Measurements from ENCODE around the gene CCDC92. TPM values are rescaled to one million over a fixed set of nuclear protein-coding genes. Genes with fewer than 3 reads are reported as not detected.

CCDC92 gene
- total and polyA plus RNA-seq, 8 donors: 3.5 to 32.6 (median 20.9) TPM

DNA sequence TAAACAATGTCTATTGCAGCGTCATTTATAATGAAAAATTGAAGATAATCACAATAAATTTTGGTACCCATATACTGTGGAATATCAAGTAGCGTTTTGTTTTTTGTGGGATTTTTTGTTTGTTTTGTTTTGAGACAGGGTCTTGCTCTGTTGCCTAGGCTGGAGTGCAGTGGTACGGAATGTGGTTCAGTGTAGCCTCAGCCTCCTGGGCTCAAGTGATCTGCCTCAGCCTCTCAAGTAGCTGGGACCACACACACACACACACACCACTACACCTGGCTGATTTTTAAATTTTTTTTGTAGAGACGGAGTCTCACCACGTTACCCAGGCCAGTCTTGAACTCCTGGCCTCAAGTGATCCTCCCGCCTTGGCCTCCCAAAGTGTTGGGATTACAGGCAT, 6.9 kb upstream of the CCDC92 start:
- H3K9me3 ChIP-seq: no peaks in the 10 kb centered on the region
- no peak overlapping the region for H3K4me3 ChIP-seq
- no peak overlapping the region for H3K27ac ChIP-seq
- no peak for TF ChIP-seq EP300 (IDR thresholded peaks at IDR 0.05)
- TF ChIP-seq, protein P1, sequence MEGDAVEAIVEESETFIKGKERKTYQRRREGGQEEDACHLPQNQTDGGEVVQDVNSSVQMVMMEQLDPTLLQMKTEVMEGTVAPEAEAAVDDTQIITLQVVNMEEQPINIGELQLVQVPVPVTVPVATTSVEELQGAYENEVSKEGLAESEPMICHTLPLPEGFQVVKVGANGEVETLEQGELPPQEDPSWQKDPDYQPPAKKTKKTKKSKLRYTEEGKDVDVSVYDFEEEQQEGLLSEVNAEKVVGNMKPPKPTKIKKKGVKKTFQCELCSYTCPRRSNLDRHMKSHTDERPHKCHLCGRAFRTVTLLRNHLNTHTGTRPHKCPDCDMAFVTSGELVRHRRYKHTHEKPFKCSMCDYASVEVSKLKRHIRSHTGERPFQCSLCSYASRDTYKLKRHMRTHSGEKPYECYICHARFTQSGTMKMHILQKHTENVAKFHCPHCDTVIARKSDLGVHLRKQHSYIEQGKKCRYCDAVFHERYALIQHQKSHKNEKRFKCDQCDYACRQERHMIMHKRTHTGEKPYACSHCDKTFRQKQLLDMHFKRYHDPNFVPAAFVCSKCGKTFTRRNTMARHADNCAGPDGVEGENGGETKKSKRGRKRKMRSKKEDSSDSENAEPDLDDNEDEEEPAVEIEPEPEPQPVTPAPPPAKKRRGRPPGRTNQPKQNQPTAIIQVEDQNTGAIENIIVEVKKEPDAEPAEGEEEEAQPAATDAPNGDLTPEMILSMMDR (IDR thresholded peaks at IDR 0.05): no peak
- no peak for TF ChIP-seq POLR2A (IDR thresholded peaks at IDR 0.05)
- TF ChIP-seq POLR2AphosphoS5 (IDR thresholded peaks at IDR 0.05): no peak
- H3K27me3 ChIP-seq: no peaks in the 10 kb centered on the region
- peaks cover 0 to 29% (median 12%) of the 10 kb centered on the region in 4 donors for H3K36me3 ChIP-seq
- WGBS, 5 donors: 91 to 98% (median 96%) methylated on average over 6 of the region's 6 CpGs
- peaks cover 5 to 29% (median 12%) of the 10 kb centered on the region in 4 donors for H3K4me1 ChIP-seq
- intact Hi-C loops (cut with DNase I; ENCODE audit: low total_unique reads): no loop called here
- no peak for DNase-seq

DNA sequence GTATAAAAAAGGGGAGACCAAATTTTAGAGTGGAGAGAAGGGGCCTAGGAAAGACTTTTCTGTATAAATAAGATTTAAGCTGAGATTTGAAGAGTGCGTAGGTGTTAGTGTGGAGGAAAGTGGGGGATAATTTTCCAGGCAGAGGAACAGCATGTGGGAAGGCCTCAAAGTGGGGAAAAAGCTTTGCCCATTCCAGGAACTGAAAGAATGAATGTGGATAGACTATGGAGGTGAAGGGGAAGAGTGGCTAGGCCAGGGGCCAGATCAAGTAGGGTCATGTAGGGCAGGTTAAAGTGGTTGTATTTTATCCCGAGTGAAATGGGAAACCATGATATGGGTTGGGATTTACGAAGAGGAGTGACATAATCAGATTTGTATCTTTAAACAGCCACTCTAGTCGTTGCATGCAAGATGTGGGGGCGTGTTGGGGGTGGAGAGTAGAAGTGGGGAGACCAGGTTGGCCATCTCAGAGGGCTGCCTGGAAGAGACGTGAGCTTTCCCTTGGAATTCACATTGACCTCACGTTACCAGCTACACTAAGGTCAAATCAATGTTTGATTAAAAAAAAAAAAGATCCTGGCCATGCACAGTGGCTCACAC, 3.7 kb upstream of the CCDC92 start:
- intact Hi-C loops (cut with DNase I; ENCODE audit: low total_unique reads): no loop called here
- Histone ChIP-seq H3K27me3 (no peaks in the 10 kb centered on the region), H3K4me1 (peaks cover 9 to 27% (median 20%) of the 10 kb centered on the region in 4 donors), H3K4me3 (no peak overlapping the region), H3K36me3 (peaks cover 0 to 23% (median 9%) of the 10 kb centered on the region in 4 donors), H3K27ac (no peak overlapping the region), H3K9me3 (no peaks in the 10 kb centered on the region)
- no peak for TF ChIP-seq EP300 (IDR thresholded peaks at IDR 0.05)
- TF ChIP-seq POLR2A (IDR thresholded peaks at IDR 0.05): no peak
- TF ChIP-seq POLR2AphosphoS5 (IDR thresholded peaks at IDR 0.05): no peak
- TF ChIP-seq, protein P1 (IDR thresholded peaks at IDR 0.05): no peak
- 75 to 87% (median 83%) methylated on average over 7 of the region's 7 CpGs for WGBS, 5 donors
- DNase-seq: no peak

DNA sequence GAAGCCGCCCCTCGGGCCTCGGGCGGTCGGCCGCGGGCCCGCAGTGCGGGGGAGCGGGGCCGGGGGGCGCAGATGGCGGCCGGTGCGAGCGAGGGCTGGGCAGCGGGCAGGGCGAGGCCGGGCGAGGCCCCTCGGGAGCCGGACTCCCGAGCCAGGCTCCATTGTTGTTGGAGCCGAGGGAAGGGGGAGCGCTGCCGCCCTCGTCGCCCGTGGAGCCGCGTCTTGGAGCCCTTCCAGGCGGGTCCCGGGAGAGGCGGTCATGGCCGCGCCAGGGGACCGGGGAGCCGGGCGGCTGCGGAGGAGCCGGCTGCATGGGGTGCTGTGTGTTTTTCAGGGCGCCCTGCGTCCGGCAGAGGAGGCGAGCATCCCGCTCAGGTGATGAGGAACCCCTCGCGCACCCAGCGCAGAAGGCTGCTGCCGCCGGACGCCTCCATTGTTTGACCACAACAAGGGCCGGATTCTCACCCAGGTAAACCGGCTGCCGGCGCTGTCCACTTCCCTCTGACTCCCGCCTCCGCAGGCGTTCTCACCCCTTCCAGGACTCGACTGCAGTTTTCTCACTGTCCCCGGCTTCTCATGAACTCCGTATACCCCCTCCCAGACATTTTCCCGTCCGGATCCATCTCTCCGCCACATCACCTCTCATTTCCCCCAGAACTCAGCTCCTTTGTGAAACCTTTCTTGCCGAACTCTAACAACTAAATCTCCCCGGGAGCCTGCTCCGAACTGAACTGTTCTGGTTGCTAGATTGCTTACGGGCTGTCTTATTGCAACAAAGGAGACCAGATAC, 1.1 kb upstream of the CCDC92 start:
- intact Hi-C loops (cut with DNase I; ENCODE audit: low total_unique reads): no loop called here
- TF ChIP-seq POLR2A (IDR thresholded peaks at IDR 0.05) (no peak), EP300 (IDR thresholded peaks at IDR 0.05) (no peak), POLR2AphosphoS5 (IDR thresholded peaks at IDR 0.05) (no peak)
- TF ChIP-seq, protein P1 (IDR thresholded peaks at IDR 0.05): no peak
- H3K4me3 ChIP-seq: peak overlapping the region; percentile 84 to 99 (median 96)
- H3K27ac ChIP-seq: peak overlapping the region; percentile 81 to 97 (median 96)
- H3K27me3 ChIP-seq: no peaks in the 10 kb centered on the region
- no peaks in the 10 kb centered on the region for H3K9me3 ChIP-seq
- DNase-seq: peak; percentile 52 to 71
- WGBS, 5 donors: 1 to 20% (median 2%) methylated on average over 25 to 69 of the region's 69 CpGs
- H3K4me1 ChIP-seq: peaks cover 13 to 48% (median 33%) of the 10 kb centered on the region in 4 donors
- H3K36me3 ChIP-seq: peaks cover 0 to 18% (median 9%) of the 10 kb centered on the region in 4 donors

DNA sequence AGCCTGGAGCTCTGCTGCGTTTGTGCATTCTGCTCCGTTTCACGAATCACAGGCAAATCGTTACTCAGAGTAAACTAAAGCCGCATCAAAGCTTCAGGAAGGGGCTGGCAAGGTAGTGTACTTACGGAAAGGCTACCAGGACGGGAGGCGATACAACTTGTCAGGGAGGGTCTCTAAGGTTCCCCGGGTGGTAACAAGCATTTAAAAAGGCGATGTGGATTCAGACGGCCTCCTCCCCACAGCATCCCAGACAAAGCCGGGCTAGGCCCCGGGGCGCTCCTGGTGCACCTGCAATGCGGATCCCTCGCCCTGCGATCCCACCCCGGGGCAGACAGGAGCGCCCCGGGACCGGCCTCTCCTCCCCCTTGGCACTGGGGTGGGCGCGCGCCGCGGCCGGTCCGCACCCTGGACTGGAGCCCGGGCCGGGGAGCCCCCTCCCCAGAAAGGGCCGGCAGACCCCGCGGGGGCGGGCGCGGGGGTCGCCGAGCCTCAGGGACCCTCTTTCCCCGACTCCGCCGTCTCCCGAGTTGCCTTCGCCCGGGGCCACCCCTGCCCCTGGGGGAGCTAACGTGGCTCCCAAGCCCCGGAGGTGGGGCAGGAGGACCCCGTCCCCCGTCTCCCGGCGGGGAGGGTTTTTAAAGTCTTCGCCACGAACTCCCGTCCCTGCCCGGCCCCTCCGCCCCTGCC, 718 bp downstream of the CCDC92 start:
- Histone ChIP-seq H3K27me3 (no peaks in the 10 kb centered on the region), H3K9me3 (no peaks in the 10 kb centered on the region), H3K36me3 (peaks cover 0 to 10% (median 7%) of the 10 kb centered on the region in 4 donors), H3K4me3 (peak overlapping the region; percentile 84 to 99 (median 96)), H3K4me1 (peaks cover 13 to 49% (median 35%) of the 10 kb centered on the region in 4 donors), H3K27ac (peak overlapping the region; percentile 92 to 97 (median 96))
- TF ChIP-seq POLR2AphosphoS5 (IDR thresholded peaks at IDR 0.05) (peak in 1 of 3 donors; percentile 19), EP300 (IDR thresholded peaks at IDR 0.05) (no peak)
- DNase-seq: peak; percentile 38 to 71
- intact Hi-C loops (cut with DNase I; ENCODE audit: low total_unique reads): no loop called here
- 0 to 1% (median 0%) methylated on average over 13 to 55 of the region's 55 CpGs for WGBS, 5 donors
